Muscle of leg (tissue), 11 donors: ENCODE measurements around the gene LMNB1. TPM values are rescaled to one million over a fixed set of nuclear protein-coding genes. Genes with fewer than 3 reads are reported as not detected.
"Not testable (repeated sequence)": the region's sequence is repeated elsewhere in the genome, so short reads cannot be mapped to it uniquely, and the experiment has no call there.

Source experiments
- DNase-seq: peaks from one replicate; pipeline ENCODE4 v3.0.0; 2013
- H3K27ac ChIP-seq: one replicate; pipeline ENCODE4 v1.5.1; 2013; ENCODE audit warnings: mild to moderate bottlenecking, low read length, control low read depth
- H3K27me3 ChIP-seq: one replicate; pipeline ENCODE4 v1.6.1; 2013; ENCODE audit warnings: low read length; ENCODE audit not compliant: control insufficient read depth, insufficient read depth
- H3K36me3 ChIP-seq: one replicate; pipeline ENCODE4 v1.6.1; 2013; ENCODE audit warnings: low read length; ENCODE audit not compliant: control insufficient read depth, insufficient read depth
- H3K4me1 ChIP-seq: one replicate; pipeline ENCODE4 v1.6.1; 2013; ENCODE audit warnings: low read length; ENCODE audit not compliant: control insufficient read depth, insufficient read depth
- H3K4me3 ChIP-seq: one replicate; pipeline ENCODE4 v1.5.1; 2013; ENCODE audit warnings: low read length, control low read depth
- H3K9me3 ChIP-seq: replicated peaks from 2 replicates; pipeline ENCODE4 v1.6.1; 2013; ENCODE audit warnings: low read depth, low read length; ENCODE audit not compliant: control insufficient read depth
- WGBS: methylation state at CpG from one replicate; pipeline ENCODE4 v1.1.5; 2013; ENCODE audit warnings: missing lambda C conversion rate; ENCODE audit not compliant: insufficient coverage; 5-methylcytosine and 5-hydroxymethylcytosine counted together
- polyA plus RNA-seq, 8 donors: library from polyadenylated mRNA; unstranded; fragments of 120-200 nt; gene quantifications; one replicate each; pipeline versions ENCODE4 v1.2.1 to v1.2.3, GENCODE V29; 2013; ENCODE audit warnings: inconsistent platforms in 1 of 8, low replicate concordance in 1 of 8; ENCODE audit not compliant: insufficient read length in 8 of 8, insufficient read depth in 1 of 8
- total RNA-seq: library from RNA; stranded (reverse); fragments of 120-200 nt; gene quantifications from one replicate; pipeline ENCODE4 v1.2.4, GENCODE V29; 2013

LMNB1 gene
- total and polyA plus RNA-seq, 9 donors: 32.4 to 78.7 (median 53.0) TPM

DNA sequence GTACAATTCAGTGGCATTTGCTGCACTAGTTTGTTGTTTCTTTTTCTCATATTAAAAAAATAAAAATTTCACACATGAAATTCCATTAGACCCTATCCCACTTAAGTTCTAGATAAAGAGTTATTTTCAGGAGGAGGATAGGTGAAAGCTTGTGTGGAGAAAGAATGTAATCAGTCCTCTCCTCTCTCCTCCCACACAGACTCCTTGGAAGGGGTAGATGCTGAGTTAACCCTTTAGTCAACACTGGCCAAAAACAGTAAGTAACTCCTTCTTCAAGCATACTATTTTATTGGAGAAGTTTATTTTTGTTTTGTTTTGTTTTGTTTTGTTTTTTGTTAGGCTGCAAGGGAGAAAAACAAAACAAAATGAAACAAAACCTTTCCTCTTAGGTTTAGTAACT lies 30.6 kb upstream of the LMNB1 start:
- no peak overlapping the region for H3K27ac ChIP-seq

DNA sequence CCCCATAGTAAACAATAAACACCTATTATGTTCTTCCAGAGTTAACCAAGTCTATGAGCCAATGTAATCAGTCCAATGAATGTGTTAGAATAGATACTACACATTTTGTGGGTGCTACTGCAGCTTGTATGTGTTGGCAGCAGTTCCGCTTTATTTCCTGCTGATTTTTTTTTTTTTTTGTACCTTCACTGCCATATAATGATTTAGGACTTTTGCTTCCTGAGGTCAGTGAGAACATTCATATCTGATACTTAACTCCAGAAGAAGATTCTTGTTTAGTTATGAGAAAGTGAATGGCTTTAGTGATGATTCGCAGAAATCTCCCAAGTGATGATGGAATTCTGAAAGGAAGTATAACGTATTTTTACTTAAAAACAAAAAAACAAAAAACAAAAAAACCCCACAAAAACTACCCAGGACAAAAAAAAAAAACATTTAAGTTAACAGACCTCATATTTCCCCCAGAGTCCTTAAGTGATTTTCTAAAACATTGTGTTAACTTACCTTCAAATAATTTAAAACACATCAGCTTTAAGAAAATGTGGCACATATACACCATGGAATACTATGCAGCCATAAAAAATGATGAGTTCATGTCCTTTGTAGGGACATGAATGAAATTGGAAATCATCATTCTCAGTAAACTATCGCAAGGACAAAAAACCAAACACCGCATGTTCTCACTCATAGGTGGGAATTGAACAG lies 24.7 kb upstream of the LMNB1 start:
- no peaks in the 10 kb centered on the region for H3K9me3 ChIP-seq
- H3K36me3 ChIP-seq: no peaks in the 10 kb centered on the region
- peaks cover 2% of the 10 kb centered on the region for H3K27me3 ChIP-seq
- no peaks in the 10 kb centered on the region for H3K4me1 ChIP-seq
- H3K27ac ChIP-seq: no peak overlapping the region
- DNase-seq: no peak
- no CpG with 5 or more reads among the region's 5 CpGs for WGBS
- H3K4me3 ChIP-seq: no peak overlapping the region

More for the DNA sequence above, 30.6 kb upstream of the LMNB1 start:
- no peak for DNase-seq
- Histone ChIP-seq H3K27me3 (peaks cover 2% of the 10 kb centered on the region), H3K36me3 (no peaks in the 10 kb centered on the region), H3K4me1 (no peaks in the 10 kb centered on the region), H3K9me3 (no peaks in the 10 kb centered on the region), H3K4me3 (no peak overlapping the region)

DNA sequence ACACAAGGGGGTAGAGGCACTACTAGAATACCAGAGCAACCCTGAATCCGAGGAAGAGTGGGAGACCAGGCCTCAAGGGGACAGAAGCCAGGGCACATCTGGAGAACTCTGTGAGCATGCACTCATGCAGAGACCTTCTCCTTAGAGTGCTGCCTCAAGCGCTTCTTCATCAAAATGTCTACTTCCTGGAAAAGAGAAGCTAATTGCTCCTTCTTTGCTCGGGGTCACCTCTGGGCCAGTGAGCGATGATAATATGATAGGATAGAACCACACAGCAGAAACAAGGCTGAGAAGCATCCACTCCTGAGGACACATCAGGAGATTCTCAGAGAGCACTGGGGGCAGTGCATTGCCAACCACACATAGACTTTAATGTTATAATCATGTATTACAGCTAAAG lies 23.7 kb upstream of the LMNB1 start:
- no peak for DNase-seq
- H3K4me3 ChIP-seq: no peak overlapping the region
- H3K36me3 ChIP-seq: no peaks in the 10 kb centered on the region
- H3K9me3 ChIP-seq: no peaks in the 10 kb centered on the region
- 57% methylated on average over 1 of the region's 4 CpGs for WGBS
- no peak overlapping the region for H3K27ac ChIP-seq
- peaks cover 2% of the 10 kb centered on the region for H3K27me3 ChIP-seq
- H3K4me1 ChIP-seq: no peaks in the 10 kb centered on the region

DNA sequence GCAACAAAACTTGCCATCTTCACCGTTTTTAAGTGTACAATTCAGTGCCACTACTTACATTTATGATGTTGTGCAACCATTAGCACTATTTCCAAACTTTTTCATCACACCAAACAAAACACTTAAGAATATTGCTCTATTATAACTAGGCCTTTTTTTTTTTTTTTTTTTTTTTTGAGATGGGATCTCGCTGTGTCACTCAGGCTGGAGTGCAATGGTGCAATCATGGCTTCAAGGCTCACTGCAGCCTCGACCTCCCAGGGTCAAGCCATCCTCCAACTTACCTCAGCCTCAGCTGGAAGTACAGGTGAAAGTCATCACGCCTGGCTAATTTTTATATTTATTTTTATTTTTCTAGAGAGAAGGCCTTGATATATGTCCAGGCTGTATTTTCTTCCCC lies 22.3 kb upstream of the LMNB1 start:
- no peak overlapping the region for H3K27ac ChIP-seq

DNA sequence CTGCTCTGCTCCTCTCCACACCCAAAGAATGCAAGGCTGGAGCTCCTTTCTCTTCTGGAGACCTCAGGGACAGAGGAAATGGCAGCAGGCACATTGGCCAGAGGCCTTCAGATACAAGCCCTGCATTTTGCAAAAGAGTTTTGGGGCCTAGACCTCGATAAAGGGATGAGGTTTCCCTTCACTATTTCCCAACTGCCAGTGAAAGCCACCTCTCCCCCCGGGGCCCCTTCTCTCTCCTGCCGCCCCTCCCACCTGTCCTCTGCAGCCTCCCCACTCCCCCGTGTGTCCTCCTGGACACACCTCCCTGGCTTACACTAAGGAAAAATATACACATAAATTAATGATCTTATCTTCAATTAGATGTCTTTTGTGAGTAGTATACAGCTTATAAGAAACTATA lies 21.3 kb upstream of the LMNB1 start:
- H3K9me3 ChIP-seq: no peaks in the 10 kb centered on the region
- DNase-seq: no peak
- no peak overlapping the region for H3K4me3 ChIP-seq
- no peaks in the 10 kb centered on the region for H3K36me3 ChIP-seq
- no peaks in the 10 kb centered on the region for H3K4me1 ChIP-seq
- 83% methylated on average over 2 of the region's 4 CpGs for WGBS
- no peak overlapping the region for H3K27ac ChIP-seq
- no peaks in the 10 kb centered on the region for H3K27me3 ChIP-seq

More for the DNA sequence above, 22.3 kb upstream of the LMNB1 start:
- Histone ChIP-seq H3K4me1 (no peaks in the 10 kb centered on the region), H3K9me3 (no peaks in the 10 kb centered on the region), H3K27me3 (peaks cover 2% of the 10 kb centered on the region), H3K4me3 (no peak overlapping the region), H3K36me3 (no peaks in the 10 kb centered on the region)
- no CpG with 5 or more reads among the region's 4 CpGs for WGBS
- no peak for DNase-seq

DNA sequence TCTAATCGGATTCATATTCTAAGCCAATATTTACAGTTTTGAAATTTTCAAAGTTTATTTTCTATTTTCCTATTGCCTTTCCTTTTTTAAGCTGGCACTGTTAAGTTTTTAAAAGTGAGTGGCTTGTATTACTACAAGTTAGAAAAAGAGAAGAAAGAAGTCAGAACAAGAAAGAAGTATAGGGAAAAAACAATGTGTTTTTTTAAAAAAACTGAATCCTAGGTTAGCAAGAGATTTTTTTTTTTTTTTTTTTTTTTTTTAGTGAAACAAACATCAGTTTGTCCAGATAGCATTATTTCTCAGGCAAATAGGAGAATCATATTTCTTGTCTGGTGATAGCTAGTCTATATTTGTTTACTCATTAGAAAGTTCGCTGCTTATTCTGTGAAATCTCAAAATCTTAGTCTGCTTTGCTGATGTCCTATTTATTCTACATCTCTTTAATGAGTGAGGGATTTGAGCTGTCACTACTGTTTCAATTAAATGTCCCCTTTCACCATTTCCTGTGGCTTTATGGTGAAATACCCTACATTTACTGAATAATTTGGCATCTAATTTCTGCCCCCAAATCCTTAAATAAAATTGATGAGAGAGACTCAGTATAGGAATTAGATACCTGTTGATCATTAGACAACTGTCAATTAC lies 19.1 kb upstream of the LMNB1 start:
- no CpG with 5 or more reads among the region's 2 CpGs for WGBS
- no peaks in the 10 kb centered on the region for H3K4me1 ChIP-seq
- no peak overlapping the region for H3K27ac ChIP-seq
- no peaks in the 10 kb centered on the region for H3K27me3 ChIP-seq
- H3K9me3 ChIP-seq: no peaks in the 10 kb centered on the region
- H3K4me3 ChIP-seq: no peak overlapping the region
- no peaks in the 10 kb centered on the region for H3K36me3 ChIP-seq
- DNase-seq: no peak

DNA sequence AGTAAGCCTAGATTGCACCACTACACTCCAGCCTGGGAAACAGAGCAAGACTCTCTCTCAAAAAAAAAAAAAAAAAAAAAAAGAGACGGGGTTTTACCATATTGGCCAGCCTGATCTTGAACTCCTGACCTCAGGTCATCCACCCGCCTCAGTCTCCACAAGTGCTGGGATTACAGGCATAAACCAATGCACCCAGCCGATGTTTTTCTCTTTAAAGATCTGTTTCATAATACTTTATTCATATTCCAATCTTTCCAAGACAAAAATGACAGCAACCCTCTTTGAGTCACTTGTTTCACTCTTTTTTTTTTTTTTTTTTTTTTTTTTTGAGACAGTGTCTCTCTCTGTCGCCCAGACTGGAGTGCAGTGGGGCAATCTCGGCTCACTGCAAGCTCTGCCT lies 13.6 kb upstream of the LMNB1 start:
- Histone ChIP-seq H3K27me3 (no peaks in the 10 kb centered on the region), H3K36me3 (no peaks in the 10 kb centered on the region), H3K4me3 (no peak overlapping the region), H3K4me1 (no peaks in the 10 kb centered on the region), H3K9me3 (no peaks in the 10 kb centered on the region), H3K27ac (no peak overlapping the region)
- WGBS: 85% methylated on average over 2 of the region's 5 CpGs
- DNase-seq: no peak

DNA sequence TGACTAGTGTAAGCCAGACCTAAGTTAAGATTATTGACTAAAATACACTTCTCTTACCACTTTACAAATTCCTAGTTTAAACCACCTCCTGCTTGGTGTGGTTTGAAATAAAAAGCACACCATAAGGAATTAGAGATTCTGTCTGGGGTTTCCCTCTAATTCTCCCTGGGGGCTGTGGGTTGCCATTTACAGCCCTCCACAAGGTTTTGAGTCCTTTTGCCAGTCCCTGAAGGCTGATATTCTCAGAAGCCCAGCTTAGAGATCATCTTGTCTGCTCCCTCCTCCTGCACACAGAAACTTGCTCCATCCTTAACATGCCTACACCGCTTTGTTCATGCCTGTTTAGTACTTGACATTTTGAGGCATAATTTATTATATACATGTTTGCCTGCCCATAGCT lies 7.2 kb upstream of the LMNB1 start:
- no peaks in the 10 kb centered on the region for H3K27me3 ChIP-seq
- no peak overlapping the region for H3K27ac ChIP-seq
- no CpG with 5 or more reads among the region's 1 CpG for WGBS
- no peaks in the 10 kb centered on the region for H3K4me1 ChIP-seq
- H3K9me3 ChIP-seq: no peaks in the 10 kb centered on the region
- H3K4me3 ChIP-seq: no peak overlapping the region
- DNase-seq: no peak
- H3K36me3 ChIP-seq: no peaks in the 10 kb centered on the region

DNA sequence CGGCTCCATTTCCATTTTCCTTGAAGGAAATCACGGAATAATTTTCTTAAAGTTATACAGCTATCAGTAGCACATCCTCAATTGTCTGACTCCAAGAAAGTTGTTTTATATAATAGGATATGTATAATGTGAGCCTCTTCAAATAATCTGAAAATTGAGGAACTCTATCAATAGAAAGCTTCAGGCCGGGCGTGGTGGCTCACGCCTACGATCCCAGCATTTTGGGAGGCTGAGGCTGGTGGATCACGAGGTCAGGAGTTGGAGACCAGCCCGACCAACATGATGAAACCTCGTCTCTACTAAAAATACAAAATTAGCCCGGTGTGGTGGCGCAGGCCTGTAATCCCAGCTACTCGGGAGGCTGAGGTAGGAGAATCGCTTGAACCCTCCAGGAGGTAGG lies 3.4 kb upstream of the LMNB1 start:
- not testable (repeated sequence) for H3K9me3 ChIP-seq, H3K4me3 ChIP-seq, H3K4me1 ChIP-seq, H3K27me3 ChIP-seq, DNase-seq, H3K36me3 ChIP-seq, H3K27ac ChIP-seq
- 90% methylated on average over 2 of the region's 13 CpGs for WGBS

DNA sequence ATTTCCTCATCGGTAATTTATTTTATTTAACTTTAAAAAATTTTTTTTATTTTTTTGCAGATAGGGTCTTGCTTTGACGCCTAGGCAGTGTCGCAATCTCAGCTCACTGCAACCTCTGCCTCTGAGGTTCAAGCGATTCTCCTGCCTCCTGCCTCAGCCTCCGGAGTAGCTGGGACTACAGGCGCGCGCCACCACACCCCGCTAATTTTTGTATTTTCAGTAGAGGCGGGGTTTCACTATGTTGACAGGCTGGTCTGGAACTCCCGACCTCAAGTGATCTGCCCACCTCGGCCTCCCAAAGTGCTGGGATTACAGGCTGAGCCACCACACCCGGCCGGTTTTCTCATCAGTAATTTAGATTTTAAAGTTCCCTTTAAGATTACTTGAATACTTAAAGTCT lies 2.3 kb upstream of the LMNB1 start:
- 96% methylated on average over 10 of the region's 14 CpGs for WGBS
- H3K9me3 ChIP-seq: not testable (repeated sequence)

More for the DNA sequence above, 2.3 kb upstream of the LMNB1 start:
- H3K4me1 ChIP-seq: peaks cover 11% of the 10 kb centered on the region
- DNase-seq, H3K27ac ChIP-seq, H3K4me3 ChIP-seq, H3K27me3 ChIP-seq, H3K36me3 ChIP-seq: not testable (repeated sequence)
